HepG2 (cell line): ENCODE data around the gene SYT1. TPM values are rescaled to one million over a fixed set of nuclear protein-coding genes. Genes with fewer than 3 reads are reported as not detected.

Experiments used
- ATAC-seq: fragments of 200-7000 bp; cut with Tn5 transposase; 3 replicates; pipeline ENCODE4 v1.9.1; 2020; ENCODE audit warnings: mild to moderate bottlenecking, moderate library complexity
- BruUV-seq: library from RNA; stranded (reverse); fragments of 400-500 nt; replicated peaks from 2 replicates; lab custom pipeline; 2021; lab: Mats Ljungman, UMichigan
- CTCF ChIA-PET: fragments of 300-600 bp; formaldehyde crosslinking; extraction: SDS; loops from one replicate; lab custom pipeline; 2021; ENCODE audit warnings: low total read pairs, inconsistent platforms, low intra/inter-chr PET ratio; lab: Yijun Ruan, JAX
- POLR2A ChIA-PET: fragments of 350-600 bp; sonication (Branson Sonifier 250); formaldehyde crosslinking; loops from one replicate; lab custom pipeline; 2020; ENCODE audit warnings: antibody characterized with exemption, inconsistent platforms; lab: Yijun Ruan, JAX
- DNase-seq: peaks from one replicate; pipeline ENCODE4 v3.0.0-alpha.2; 2015; ENCODE audit warnings: low spot score
- FAIRE-seq: peaks from 3 replicates; lab custom pipeline; 2011; peaks lifted over from hg19 to GRCh38; lab: Jason Lieb, UNC
- H2AFZ ChIP-seq: one replicate; pipeline ENCODE4 v1.6.1; 2011; ENCODE audit warnings: low read length, inconsistent platforms
- H3K27ac ChIP-seq: fragments of 300-600 bp; 3 replicates; pipeline ENCODE4 v1.8.0; 2011; ENCODE audit warnings: mixed run types, mild to moderate bottlenecking, mixed read lengths, low read length, inconsistent platforms; ENCODE audit not compliant: insufficient read depth; ENCODE audit errors: extremely low read length
- H3K27me3 ChIP-seq, 2 experiments: fragments of 200-600 bp in 1 of 2; 2 replicates in 1 of 2; 3 replicates in 1 of 2; pipeline versions ENCODE4 v1.6.0 to v1.8.0; 2011; ENCODE audit warnings: low read length in 2 of 2, mild to moderate bottlenecking in 2 of 2, moderate library complexity in 2 of 2, inconsistent platforms in 1 of 2; ENCODE audit not compliant: insufficient read depth in 2 of 2, control insufficient read depth in 1 of 2
- H3K36me3 ChIP-seq, 2 experiments: fragments of 200-600 bp in 1 of 2; replicated peaks in 1 of 2; 2 replicates in 1 of 2; 3 replicates in 1 of 2; pipeline versions ENCODE4 v1.5.1 to v1.8.0; 2011; ENCODE audit warnings: low read length in 2 of 2, inconsistent platforms in 1 of 2; ENCODE audit not compliant: insufficient read depth in 2 of 2, control insufficient read depth in 1 of 2
- H3K4me1 ChIP-seq: 2 replicates; pipeline ENCODE4 v1.5.1; 2012; ENCODE audit warnings: low read length, inconsistent platforms; ENCODE audit not compliant: insufficient read depth
- H3K4me2 ChIP-seq: 2 replicates; pipeline ENCODE4 v1.6.0; 2011; ENCODE audit warnings: low read depth, low read length, inconsistent platforms
- H3K4me3 ChIP-seq, 3 experiments: fragments of 200-600 bp in 1 of 3; sonication (generic), shearing (Covaris generic) in 1 of 3; replicated peaks in 1 of 3; 2 replicates each; pipeline ENCODE4 v1.5.1; 2011 to 2016; ENCODE audit warnings: low read length in 3 of 3, inconsistent platforms in 2 of 3, low read depth in 2 of 3, mild to moderate bottlenecking in 2 of 3, control low read depth in 1 of 3, mixed read lengths in 1 of 3; ENCODE audit not compliant: insufficient read depth in 1 of 3
- H3K79me2 ChIP-seq: one replicate; pipeline ENCODE4 v1.6.1; 2011; ENCODE audit warnings: low read length, inconsistent platforms; ENCODE audit not compliant: insufficient read depth
- H3K9ac ChIP-seq: 2 replicates; pipeline ENCODE4 v1.6.0; 2011; ENCODE audit warnings: mild to moderate bottlenecking, low read depth, low read length, inconsistent platforms; ENCODE audit not compliant: insufficient read depth
- H3K9me3 ChIP-seq: 2 replicates; pipeline ENCODE4 v1.5.1; 2012; ENCODE audit warnings: mild to moderate bottlenecking, low read length
- H4K20me1 ChIP-seq: 2 replicates; pipeline ENCODE4 v1.6.0; 2011; ENCODE audit warnings: inconsistent platforms, mild to moderate bottlenecking, low read length, moderate library complexity; ENCODE audit not compliant: insufficient read depth
- BCL6 ChIP-seq: IDR thresholded peaks from 2 replicates; pipeline ENCODE4 v1.6.1; 2016; ENCODE audit warnings: missing genetic modification reagents, missing compliant biosample characterization
- EZH2 ChIP-seq: conservative IDR thresholded peaks from 2 replicates; pipeline ENCODE4 v1.6.1; 2012; ENCODE audit warnings: mild to moderate bottlenecking, low read depth, low read length, moderate library complexity
- HCFC1 ChIP-seq: fragments of 150-350 bp; IDR thresholded peaks from 2 replicates; pipeline ENCODE4 v1.6.1; 2014; ENCODE audit warnings: low read depth, low read length
- HES4 ChIP-seq: sonication (generic); formaldehyde crosslinking; IDR thresholded peaks from 2 replicates; pipeline ENCODE4 v1.9.0; 2021; ENCODE audit warnings: mild to moderate bottlenecking, missing genetic modification reagents, borderline replicate concordance
- MATR3 ChIP-seq: sonication (generic); formaldehyde crosslinking; IDR thresholded peaks from 2 replicates; pipeline ENCODE4 v1.4.0; 2020; ENCODE audit warnings: missing genetic modification reagents
- MYNN ChIP-seq: sonication (generic); formaldehyde crosslinking; IDR thresholded peaks from 2 replicates; pipeline ENCODE4 v1.4.0; 2020; ENCODE audit warnings: mild to moderate bottlenecking, low read depth, missing genetic modification reagents
- RNF2 ChIP-seq: fragments of 450-650 bp; conservative IDR thresholded peaks from 2 replicates; pipeline ENCODE4 v1.6.1; 2016; ENCODE audit warnings: low read depth
- ZEB1 ChIP-seq: IDR thresholded peaks from 2 replicates; pipeline ENCODE4 v1.6.1; 2012; ENCODE audit warnings: mild to moderate bottlenecking, low read depth, inconsistent platforms; ENCODE audit not compliant: insufficient replicate concordance
- ZFAT ChIP-seq: sonication (generic); formaldehyde crosslinking; conservative IDR thresholded peaks from 2 replicates; pipeline ENCODE4 v1.8.1; 2023; ENCODE audit warnings: missing genetic modification reagents, inconsistent platforms
- ZNF263 ChIP-seq: sonication (generic); formaldehyde crosslinking; IDR thresholded peaks from 2 replicates; pipeline ENCODE4 v1.4.0; 2020; ENCODE audit warnings: missing genetic modification reagents
- ZNF343 ChIP-seq: sonication (generic); formaldehyde crosslinking; IDR thresholded peaks from 2 replicates; pipeline ENCODE4 v1.4.0; 2020; ENCODE audit warnings: mild to moderate bottlenecking, missing genetic modification reagents
- ZNF646 ChIP-seq: sonication (generic); formaldehyde crosslinking; IDR thresholded peaks from 2 replicates; pipeline ENCODE4 v1.9.0; 2021; ENCODE audit warnings: mild to moderate bottlenecking, missing genetic modification reagents
- WGBS: methylation state at CpG from one replicate; pipeline ENCODE4 v1.1.6; 2017; ENCODE audit warnings: low lambda C conversion rate; 5-methylcytosine and 5-hydroxymethylcytosine counted together
- in situ Hi-C: cut with HindIII; loops from 2 replicates; pipeline ENCODE4 v1.10.0; 2017; ENCODE audit warnings: low pct_unique_long_range_greater_than_20kb; ENCODE audit not compliant: extremely low pct_ligation_motif_present
- intact Hi-C: fragments of 100-400 bp; cut with micrococcal nuclease; formaldehyde crosslinking; loops from one replicate; pipeline ENCODE4 v1.10.0; 2022; ENCODE audit not compliant: unreplicated experiment
- polyA plus RNA-seq, 8 experiments: library from polyadenylated mRNA; depleted of rRNA in 3 of 8; stranded (reverse) in 7 of 8; unstranded in 1 of 8; fragments of >200 nt; fragmentation: Illumina TruSeq in 4 of 8; extraction: Trizol in 4 of 8; gene quantifications; 2 replicates each; pipeline versions ENCODE4 v1.2.1 to v1.2.3, GENCODE V29; 2011 to 2016; ENCODE audit warnings: low read depth in 4 of 8, missing spikeins in 1 of 8, mixed read lengths in 1 of 8; ENCODE audit not compliant: insufficient read depth in 1 of 8
- total RNA-seq, 5 experiments: library from RNA; depleted of rRNA; stranded (reverse); fragments of >200 nt; fragmentation: Illumina TruSeq; extraction: Trizol; gene quantifications; 2 replicates each; pipeline ENCODE4 v1.2.3, GENCODE V29; 2016; ENCODE audit warnings: low read depth in 1 of 5

Gene SYT1
- total and polyA plus RNA-seq, 2 of the 13 experiments (the other 11 are each of a cell fraction or from before 2014, with no cell fraction given): not detected

GRCh38 chr12:78853231-78853630 is 11.3 kb upstream of the SYT1 start:
- no TSS peak for BruUV-seq
- Histone ChIP-seq H3K27me3 (no peaks in the 10 kb centered on the region), H3K4me3 (no peak overlapping the region), H3K27ac (no peak overlapping the region), H3K79me2 (no peaks in the 10 kb centered on the region), H3K9ac (no peak overlapping the region), H2AFZ (no peak overlapping the region), H3K9me3 (no peaks in the 10 kb centered on the region; the same call in 1 of the 2 replicates), H4K20me1 (no peaks in the 10 kb centered on the region), H3K4me2 (no peak overlapping the region), H3K4me1 (no peaks in the 10 kb centered on the region), H3K36me3 (no peaks in the 10 kb centered on the region)
- ChIA-PET CTCF (no interaction called here), POLR2A (no interaction called here)
- intact Hi-C loops (no loop called here), in situ Hi-C loops (no loop called here)
- TF ChIP-seq ZNF263 (CRISPR knock-in tag) (no peak), HES4 (CRISPR knock-in tag) (no peak), EZH2 (no peak), MATR3 (CRISPR knock-in tag) (no peak), ZFAT (CRISPR knock-in tag) (no peak), MYNN (CRISPR knock-in tag) (no peak)
- DNase-seq: no peak
- FAIRE-seq: no peak
- no peak for ATAC-seq

GRCh38 chr12:78863482-78864402 is 832 bp upstream of the SYT1 start:
- no peak for DNase-seq
- no TSS peak for BruUV-seq
- Histone ChIP-seq H3K9ac (no peak overlapping the region), H3K9me3 (no peaks in the 10 kb centered on the region), H2AFZ (no peak overlapping the region), H3K4me1 (no peaks in the 10 kb centered on the region), H3K27me3 (0 out of 5 replicates have a peak, but pooled peaks cover 0 to 6% of the 10 kb centered on the region in 2 experiments), H3K27ac (no peak overlapping the region), H3K79me2 (no peaks in the 10 kb centered on the region), H3K4me2 (no peak overlapping the region), H3K36me3 (no peaks in the 10 kb centered on the region), H4K20me1 (no peaks in the 10 kb centered on the region), H3K4me3 (no peak overlapping the region)
- ChIA-PET CTCF (no interaction called here), POLR2A (no interaction called here)
- 23% methylated on average over 30 of the region's 41 CpGs for WGBS
- FAIRE-seq: no peak
- intact Hi-C loops: no loop called here
- ATAC-seq: peak; percentile 36; the same call in 1 of the 3 replicates
- in situ Hi-C loops: no loop called here
- no peak for TF ChIP-seq RNF2
- TF ChIP-seq ZNF343 (CRISPR knock-in tag): no peak
- no peak for TF ChIP-seq ZEB1
- TF ChIP-seq BCL6 (CRISPR knock-in tag): no peak
- TF ChIP-seq ZNF646 (CRISPR knock-in tag): no peak
- no peak for TF ChIP-seq HCFC1
